T-helper 9 cell (primary cell): ENCODE measurements around the gene MMP17.
"Not testable (repeated sequence)": the region's sequence is repeated elsewhere in the genome, so short reads cannot be mapped to it uniquely, and the experiment has no call there.

Source experiments
- DNase-seq: peaks from one replicate; pipeline ENCODE4 v3.0.0-alpha.2; 2020

The MMP17 gene

DNA sequence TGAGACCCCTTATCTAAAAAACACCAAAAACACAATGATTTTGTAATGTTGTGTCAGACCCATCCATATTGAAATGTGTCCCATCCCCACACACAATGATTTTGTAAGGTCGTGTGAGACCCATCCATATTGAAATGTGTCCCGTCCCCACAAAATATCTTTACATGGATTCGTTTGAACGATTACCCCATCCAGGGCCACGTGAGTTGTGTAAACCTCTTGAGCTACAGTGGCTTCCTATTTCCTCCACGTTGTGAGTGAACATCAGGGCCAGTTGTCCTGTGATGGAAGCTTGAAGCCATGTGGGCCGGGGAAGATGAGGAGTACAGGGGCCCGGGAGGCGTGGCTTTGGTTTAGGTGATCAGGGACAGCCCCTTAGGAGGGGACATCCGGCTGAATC is 39.3 kb downstream of the MMP17 start:
- no peak for DNase-seq

DNA sequence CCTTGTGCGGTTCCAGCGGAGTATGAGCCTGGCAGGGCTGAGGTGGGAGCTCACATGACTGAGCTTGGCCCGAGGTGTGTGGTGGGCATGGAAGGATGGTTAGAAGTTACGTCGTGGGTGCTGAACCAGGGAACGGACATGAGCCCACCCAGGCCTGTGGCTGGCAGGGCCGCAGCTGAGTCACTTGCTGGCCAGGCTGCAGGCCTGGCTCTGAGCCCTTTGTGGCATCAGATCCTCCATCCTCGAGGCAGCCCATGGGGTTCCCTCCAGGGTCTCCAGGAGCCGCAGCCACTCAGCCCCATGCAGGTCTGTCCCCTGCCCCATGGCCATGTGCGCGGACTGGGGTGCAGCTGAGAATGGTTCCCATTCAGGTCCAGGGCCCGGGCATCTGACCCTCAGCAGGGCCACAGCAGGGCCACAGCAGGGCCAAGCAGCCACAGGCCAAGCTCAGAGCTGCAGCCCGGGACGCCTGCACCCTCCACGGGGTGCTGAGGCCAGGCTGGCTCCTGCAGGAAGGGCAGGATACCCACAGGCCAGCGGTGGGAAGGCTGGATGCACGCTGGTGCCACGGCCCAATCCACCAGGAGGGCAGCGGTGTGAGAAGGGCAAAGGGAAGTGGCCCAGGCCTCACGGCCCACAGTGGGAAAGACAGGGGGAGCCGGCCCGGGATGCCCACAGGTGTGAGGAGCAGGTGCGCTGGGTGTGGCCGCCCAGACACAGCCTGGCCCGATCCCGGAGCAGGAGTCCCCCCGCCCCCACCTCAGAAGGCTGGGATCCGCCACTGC is 39.9 kb downstream of the MMP17 start:
- DNase-seq = no peak

DNA sequence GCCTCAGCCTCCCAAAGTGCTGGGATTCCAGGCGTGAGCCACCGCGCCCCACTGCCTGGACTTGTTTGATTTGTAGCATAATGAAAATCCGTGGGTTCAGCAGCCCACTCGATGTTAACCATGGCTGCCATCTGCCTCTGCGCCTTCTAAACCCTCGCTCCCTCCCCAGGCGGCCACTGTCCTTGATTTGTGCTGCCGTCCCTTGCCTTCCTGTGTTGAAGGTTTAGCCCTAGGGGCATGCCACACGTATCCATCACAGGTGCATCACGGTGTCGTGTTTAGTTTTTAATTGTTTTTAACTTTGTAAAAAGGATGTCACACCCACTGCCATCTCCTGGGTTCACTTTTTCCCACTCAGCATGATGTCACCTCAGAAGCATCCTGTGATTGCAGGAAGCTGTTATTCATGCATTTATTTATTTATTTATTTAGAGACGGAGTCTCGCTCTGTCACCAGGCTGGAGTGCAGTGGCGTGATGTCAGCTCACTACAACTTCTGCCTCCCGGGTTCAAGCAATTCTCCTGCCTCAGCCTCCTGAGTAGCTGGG is 41.8 kb downstream of the MMP17 start:
- DNase-seq = no peak

DNA sequence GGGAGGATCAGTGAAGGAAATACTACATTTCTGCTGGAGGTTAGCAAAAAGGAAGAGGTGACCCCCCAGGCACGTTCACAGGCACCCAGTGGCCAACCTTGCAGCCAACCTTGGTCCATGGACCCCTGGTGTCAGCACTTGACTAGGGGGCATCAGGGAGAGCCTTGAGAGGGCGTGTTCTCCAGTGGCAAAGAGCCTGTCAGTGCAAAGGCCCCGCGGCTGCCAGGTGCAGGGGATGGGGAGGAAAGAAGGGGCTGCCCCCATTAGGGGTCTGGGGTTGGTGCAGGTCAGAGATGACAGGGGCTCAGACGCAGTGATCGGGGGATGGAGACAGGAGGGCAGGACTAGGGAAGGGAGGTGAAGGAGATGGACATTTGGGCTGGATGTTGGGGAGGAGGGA is 43.5 kb downstream of the MMP17 start:
- no peak for DNase-seq

DNA sequence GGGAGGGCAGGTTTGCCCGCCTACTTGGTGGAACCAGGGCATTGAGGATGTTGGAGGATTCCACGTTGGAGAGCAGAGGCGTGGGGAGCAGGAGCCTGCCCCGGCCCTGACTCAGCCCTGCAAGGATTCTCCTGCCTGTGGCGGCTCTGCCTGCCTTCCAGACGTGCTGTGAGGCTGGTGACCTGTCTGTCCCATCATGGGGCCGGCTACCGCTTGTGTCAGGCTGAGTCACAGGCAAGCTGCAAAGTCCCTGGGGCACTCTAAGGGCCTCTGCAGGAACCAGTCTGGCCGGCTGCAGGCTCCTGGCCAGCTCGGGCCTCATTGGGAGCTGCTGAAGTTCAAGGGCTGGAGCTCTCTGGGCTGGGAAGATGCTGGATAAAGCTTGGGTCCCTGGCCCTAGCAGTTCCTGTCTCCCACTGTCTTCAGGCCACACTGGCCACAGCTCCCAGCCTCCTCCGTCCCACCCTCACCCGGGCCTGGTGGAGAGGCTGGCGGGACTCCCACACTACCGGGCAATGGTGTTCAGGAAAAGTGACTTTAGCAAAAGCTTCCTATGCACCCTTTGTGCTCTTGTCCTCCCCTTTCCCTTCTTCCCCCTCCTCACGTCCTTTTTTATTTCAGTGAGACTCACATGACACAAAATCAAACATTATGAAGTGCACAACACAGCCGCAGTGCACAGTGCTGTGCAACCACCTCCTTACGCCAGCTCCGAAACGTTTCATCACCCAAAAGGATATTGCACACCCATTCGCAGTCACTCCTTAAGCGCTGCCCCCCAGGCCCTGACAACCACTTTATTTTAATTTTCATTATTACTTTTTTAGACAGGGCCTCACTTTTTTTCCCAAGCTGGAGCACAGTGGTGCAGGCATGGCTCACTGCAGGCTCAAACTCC is 44.2 kb downstream of the MMP17 start:
- DNase-seq = no peak

DNA sequence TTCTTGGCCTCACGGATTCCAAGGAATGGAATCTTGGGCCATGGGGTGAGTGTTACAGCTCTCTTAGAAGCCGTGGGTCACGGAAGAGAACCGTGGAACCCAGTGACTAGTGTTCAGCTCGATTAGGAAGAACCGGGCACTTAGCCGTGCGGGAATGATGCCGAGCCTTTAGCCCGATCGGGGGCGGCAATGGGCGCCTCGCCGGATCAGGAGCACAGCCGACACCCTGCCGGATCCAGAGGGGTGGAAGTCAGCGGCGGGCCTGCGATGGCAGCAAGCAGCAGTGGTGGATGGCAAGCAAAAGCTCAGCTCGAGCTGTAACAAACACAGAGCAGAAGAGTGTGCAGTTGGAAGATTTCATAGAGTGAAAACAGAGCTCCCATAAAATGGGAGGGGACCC is 45.1 kb downstream of the MMP17 start:
- no peak for DNase-seq

DNA sequence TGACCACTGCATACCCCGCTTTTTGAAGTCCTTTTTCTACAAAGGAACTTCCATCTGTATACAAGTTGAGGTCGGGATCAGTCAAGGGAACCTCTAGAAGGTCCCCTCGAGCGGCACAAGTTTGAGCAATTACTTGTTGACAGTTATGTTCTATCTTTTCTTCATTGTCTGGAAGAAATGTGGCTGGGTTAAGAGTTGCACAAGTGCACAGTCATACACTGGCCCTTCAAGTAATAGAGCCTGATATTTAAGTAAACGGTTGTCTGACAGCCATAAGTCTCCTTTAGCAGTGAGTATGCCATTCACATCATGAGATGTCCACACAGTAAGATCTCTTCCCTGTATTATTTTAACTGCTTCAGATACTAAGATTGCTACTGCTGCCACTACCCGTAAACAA is 46.8 kb downstream of the MMP17 start:
- DNase-seq = not testable (repeated sequence)

DNA sequence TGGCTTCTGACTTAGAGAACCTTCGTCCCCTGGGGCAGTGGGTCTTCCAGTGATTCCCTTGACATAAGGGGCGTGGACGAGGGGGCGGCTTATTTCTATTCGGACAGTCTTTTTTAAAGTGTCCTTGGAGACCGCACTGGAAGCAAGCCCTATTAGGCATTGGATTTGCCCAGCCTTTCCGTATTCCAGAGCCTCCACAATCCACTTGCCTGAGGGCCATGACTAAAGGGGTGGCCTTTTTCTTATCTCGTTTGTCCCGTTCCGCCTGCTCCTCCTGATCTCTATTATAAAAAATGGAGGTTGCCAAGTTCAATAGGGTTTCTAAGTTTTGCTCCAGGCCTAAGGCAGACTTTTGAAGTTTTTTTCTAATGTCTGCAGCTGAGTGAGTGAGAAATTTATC is 49.0 kb downstream of the MMP17 start:
- not testable (repeated sequence) for DNase-seq

DNA sequence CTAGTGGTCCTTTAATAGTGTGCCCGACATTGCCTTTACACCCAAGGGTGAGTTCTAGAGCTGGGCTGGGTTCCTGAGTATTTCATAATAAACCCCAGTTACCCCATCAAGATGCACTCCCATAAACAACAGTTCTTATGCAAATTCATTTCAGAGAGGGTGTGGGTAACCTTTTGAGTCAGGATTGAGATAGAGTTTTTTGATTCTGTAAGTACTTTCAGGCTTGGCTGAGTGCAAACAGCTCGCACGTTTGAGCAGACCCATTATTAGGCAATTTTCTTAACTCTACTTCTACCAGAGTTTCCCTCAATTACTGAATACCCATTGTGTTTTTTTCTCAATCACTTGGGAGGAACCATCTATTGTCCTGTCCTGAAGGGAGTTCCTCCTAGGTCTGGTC is 50.2 kb downstream of the MMP17 start:
- DNase-seq = not testable (repeated sequence)

DNA sequence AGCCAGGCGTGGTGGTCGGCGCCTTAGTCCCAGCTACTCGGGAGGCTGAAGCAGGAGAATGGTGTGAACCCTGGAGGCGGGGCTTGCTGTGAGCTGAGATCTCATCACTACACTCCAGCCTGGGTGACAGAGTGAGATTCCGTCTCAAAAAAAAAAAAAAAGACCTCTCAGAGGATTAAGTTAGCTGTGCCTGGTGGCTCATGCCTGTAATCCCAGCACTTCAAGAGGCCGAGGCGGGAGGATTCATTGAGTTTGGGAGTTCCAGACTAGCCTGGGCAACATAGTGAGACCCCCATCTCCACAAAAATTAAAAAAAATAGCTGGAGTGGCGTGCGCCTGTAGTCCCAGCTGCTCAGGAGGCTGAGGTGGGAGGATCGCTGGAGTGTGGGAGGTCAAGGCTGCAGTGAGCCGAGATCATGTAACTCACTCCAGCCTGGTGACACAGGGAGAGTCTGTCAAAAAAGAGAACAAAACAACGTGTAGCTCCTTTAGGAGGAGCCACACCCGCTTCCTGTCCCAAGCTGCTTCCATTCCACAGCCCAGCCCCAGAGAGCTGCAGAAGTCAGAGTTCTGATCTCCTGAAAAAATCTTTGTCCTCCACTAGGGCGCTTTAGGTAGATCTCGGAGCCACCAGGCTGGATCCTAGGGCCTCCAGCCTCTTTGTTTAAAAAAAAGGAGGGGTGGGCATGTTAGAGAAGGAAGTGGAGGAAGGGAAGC is 54.8 kb downstream of the MMP17 start:
- DNase-seq = no peak

DNA sequence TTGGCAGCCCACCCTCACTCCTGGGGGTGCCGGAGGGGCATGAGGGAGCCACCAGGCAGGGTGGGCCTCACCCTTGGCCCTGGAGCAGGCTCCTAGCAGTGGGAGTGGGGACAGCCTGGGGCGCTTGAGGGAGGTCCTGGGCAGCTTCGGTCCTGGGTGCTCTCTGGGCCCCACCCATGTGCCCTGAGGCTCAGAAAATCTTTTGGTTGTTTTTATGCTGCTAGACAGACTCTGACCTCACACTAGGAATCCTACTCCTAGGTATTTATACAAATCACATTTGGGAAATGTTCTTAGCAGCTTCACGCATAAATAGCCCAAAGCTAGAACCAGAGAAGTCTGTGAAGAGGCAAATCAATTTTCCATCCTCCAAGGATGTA is 55.3 kb downstream of the MMP17 start:
- no peak for DNase-seq

DNA sequence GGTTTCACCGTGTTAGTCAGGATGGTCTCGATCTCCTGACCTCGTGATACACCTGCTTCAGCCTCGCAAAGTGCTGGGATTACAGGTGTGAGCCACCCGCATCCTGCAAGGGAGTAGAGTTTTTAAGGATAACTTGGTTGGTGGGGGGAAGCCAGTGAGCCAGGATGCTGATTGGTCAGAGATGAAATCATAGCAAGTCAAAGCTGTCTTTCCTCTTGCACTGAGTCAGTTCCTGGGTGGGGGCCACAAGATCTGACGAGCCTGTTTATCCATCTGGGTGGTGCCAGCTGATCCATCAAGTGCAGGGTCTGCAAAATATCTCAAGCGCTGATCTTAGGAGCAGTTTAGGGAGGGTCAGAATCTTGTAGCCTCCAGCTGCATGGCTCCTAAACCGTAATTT is 56.9 kb downstream of the MMP17 start:
- DNase-seq = not testable (repeated sequence)

DNA sequence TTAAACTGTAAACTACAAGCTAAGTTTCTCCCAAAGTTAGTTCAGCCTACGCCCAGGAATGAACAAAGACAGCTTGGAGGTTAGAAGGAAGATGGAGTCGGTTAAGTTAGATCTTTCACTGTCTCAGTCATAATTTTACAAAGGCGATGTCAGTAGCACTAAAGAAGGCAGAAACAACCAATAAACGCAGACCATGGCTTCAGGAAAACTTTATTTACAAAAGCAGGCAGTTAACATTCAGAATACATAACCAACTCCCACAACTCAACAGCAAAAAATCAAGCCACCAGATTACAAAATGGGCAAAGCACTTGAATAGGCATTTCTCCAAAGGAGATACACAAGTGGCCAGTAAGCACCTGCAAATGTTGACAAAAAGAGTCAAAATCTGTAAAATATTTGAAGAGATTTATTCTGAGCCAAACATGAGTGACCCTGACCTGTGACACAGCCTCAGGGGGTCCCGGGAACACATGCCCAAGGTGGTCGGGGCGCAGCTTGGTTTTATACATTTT is 57.4 kb downstream of the MMP17 start:
- no peak for DNase-seq

DNA sequence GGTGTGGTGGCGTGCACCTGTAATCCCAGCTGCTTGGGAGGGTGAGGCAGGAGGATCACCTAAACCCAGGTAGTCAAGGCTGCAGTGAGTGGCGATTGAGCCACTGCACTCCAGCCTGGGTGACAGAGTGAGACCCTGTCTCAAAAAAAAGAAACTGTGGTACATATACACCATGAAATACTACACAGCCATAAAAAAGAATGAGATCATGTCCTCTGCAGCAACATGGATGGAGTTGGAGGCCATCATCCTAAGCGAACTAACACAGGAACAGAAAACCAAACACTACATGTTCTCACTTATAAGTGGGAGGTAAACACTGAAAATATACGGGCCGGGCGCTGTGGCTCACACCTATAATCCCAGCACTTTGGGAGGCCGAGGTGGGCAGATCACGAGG is 63.5 kb downstream of the MMP17 start:
- DNase-seq = not testable (repeated sequence)

DNA sequence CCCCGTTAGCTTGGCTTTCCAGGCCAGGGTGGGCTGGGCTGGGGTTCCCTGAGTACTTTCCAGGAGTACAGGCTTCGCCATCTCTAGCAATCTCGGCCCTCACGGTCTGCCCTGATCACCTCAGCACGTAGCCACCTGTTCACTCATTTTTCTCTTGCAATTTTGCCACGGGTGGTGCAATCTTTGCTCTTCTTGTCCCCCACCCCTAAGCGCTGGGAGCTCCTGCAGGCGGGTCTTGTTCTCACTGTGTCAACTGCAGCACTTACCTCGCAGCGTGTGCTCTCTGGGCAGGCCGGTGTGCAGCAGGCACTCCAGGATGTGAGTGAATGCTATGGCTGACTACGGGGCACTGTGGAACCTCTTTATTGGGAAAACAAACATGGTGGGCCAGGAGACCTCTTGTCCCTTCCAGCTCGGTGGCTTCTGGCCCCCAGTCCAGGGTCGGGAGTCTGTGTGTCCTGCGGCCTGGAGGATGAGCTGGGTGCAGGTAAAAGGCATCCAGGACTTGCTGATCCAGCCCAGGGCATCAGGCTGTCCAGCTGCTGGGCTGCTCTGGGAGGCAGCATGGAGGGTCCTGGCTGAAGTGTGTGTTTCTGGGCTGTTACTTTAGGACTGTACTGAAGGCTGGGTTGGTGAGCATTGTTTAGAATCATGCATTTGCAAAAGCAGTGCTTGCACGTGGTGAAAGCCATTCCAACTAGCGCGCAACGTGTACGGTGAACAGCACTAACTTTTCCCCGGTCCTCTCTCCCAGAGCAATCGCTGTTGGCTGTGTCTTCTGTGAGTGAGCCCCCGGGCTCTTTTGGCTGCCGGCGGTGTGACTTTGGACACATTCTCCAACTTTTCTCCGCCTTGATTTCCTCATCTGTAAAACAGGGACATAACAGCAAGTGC is 64.8 kb downstream of the MMP17 start:
- DNase-seq = no peak

DNA sequence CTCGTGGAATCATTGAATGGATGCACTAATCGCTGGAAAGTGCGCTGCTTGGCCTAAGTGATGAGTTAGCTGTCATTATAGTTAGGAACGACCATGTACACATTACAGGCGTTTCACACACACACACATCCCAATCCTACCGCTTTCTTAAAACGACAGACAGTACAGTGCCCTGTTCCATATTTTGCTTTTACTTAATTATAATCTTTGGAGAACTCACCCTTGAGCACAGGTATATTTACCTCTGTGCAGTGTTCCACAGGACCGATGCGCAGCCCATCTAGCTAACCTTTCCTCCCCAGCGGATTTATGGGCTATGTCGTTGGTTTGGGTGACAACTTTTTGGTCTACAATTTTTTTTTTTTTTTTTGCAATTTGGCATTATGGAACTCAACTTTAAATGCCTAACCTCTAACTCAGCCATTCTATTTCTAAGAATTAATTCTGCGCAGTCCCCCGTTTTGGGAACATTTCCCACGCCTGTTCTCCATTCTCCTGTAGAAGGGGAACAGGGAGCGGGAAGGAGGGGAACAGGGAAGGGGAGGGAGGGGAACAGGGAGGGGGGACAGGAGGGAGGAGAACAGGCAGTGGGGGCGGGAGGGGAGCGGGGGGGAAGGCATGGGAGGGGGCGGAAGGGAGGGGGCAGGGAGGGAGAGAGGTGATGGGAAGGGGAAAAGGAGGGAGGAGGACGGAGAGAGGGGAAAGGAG is 65.6 kb downstream of the MMP17 start:
- no peak for DNase-seq

DNA sequence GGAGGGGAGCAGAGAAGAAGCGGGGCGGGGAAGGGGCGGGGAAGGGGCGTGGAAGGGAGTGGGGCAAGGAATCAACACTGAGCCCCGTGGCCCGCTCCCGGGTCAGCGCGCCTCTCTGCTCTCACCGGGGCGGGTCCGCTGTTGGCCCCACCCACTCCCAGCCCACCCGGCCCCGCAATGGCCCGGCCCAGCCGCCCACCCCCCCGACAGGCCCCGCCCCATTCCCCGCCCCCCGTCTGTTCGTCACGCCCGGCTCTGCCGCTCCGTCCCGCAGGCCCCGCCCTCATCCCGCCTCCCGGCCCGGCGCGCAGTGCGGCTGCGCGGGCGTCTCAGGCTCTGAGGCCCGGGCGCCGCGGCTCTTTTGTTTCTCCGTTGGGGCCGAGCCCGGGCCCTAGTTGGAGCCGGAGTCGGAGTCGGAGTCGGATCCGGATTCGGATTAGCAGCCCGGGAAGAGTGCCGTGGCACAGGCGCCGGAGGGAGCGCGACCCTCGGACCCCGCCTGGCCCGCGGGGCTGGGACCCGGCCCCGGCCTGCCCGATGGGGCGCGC is 66.2 kb downstream of the MMP17 start, which contains the start of gene ULK1:
Gene ULK1 (plus strand): TSS at position 310 of the 548 bp plus-strand sequence. CDS start 380 bp downstream, outside the sequence.
- peak; percentile 92 for DNase-seq

DNA sequence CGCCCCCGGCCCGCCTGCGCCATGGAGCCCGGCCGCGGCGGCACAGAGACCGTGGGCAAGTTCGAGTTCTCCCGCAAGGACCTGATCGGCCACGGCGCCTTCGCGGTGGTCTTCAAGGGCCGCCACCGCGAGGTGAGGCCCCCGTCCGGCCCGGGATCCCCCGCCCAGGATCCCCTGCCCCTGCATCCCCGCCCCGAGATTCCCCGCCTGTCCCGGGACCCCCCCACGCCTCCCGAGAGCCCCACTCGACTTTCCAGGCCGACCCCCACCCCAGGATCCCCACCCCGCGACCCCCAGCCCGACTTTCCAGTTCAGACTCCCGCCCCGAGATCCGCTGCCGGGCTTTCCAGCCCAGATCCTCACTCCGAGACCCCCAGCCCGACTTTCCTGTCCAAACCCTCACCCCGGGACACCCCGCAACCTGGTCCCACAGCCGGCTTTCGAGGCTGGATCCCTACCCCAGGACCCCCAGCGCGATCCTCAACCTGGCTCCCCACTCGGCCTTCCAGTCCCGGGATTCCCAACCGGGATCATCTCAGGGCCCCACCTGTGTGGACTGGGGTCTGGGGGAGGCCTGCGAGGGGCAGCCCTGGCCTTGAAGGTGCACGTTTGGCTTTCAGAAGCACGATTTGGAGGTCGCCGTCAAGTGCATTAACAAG is 66.9 kb downstream of the MMP17 start:
- DNase-seq = no peak

DNA sequence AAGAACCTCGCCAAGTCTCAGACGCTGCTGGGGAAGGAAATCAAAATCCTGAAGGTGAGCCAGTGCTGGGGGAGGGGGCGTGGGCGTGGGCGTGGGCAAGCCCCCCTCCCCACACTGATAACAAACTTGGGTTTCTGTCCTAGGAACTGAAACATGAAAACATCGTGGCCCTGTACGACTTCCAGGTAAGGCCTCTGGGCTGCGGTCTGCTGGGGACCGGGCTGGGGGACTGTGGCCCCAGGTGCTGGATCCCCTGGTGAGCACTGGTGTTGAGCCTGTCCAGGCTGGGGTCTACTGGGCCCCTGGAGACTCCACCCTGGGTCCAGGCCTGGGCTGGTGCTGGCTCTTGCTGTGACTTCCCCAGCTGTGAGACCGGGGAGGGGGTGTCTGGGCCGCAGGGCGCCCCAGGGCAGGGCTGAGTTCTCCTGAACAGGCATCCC is 67.5 kb downstream of the MMP17 start:
- DNase-seq = no peak
